ENCODE results near the gene TMEM132D.

The TMEM132D gene

GRCh38 chr12:129928643-129929042 is 24.8 kb upstream of the TMEM132D start:
- no peak for TF ChIP-seq CTCF (IDR thresholded peaks at IDR 0.05; ENCODE audit: insufficient read depth, low read length, poor library complexity, severe bottlenecking)
- Histone ChIP-seq H3K4me3 (replicated peaks; ENCODE audit: low read depth, low read length) (no peak overlapping the region), H3K36me3 (ENCODE audit: control insufficient read depth, insufficient read depth, low read length) (no peaks in the 10 kb centered on the region), H3K27me3 (replicated peaks; ENCODE audit: control insufficient read depth, insufficient read depth, low read length) (no peaks in the 10 kb centered on the region)
- DNase-seq (ENCODE audit: extremely low read depth, insufficient read length): no peak

GRCh38 chr12:129927316-129927900 is 23.6 kb upstream of the TMEM132D start:
- no peak overlapping the region for H3K4me3 ChIP-seq (replicated peaks; ENCODE audit: low read depth, low read length)
- no peaks in the 10 kb centered on the region for H3K36me3 ChIP-seq (ENCODE audit: control insufficient read depth, insufficient read depth, low read length)
- no peaks in the 10 kb centered on the region for H3K27me3 ChIP-seq (replicated peaks; ENCODE audit: control insufficient read depth, insufficient read depth, low read length)
- no peak for TF ChIP-seq CTCF (IDR thresholded peaks at IDR 0.05; ENCODE audit: insufficient read depth, low read length, poor library complexity, severe bottlenecking)
- no peak for DNase-seq (ENCODE audit: extremely low read depth, insufficient read length)

- Histone ChIP-seq H3K4me3 (replicated peaks; ENCODE audit: low read depth, low read length) (no peak overlapping the region), H3K27me3 (replicated peaks; ENCODE audit: control insufficient read depth, insufficient read depth, low read length) (no peaks in the 10 kb centered on the region), H3K36me3 (ENCODE audit: control insufficient read depth, insufficient read depth, low read length) (no peaks in the 10 kb centered on the region)
- TF ChIP-seq CTCF (IDR thresholded peaks at IDR 0.05; ENCODE audit: insufficient read depth, low read length, poor library complexity, severe bottlenecking): peak; percentile 82
- DNase-seq (ENCODE audit: extremely low read depth, insufficient read length): no peak
Measured at GRCh38 chr12:129911428-129912049, 7.7 kb upstream of the TMEM132D start.

GRCh38 chr12:129909051-129910020 is 5.5 kb upstream of the TMEM132D start:
- no peaks in the 10 kb centered on the region for H3K27me3 ChIP-seq (replicated peaks; ENCODE audit: control insufficient read depth, insufficient read depth, low read length)
- no peak for TF ChIP-seq CTCF (IDR thresholded peaks at IDR 0.05; ENCODE audit: insufficient read depth, low read length, poor library complexity, severe bottlenecking)
- DNase-seq (ENCODE audit: extremely low read depth, insufficient read length): no peak
- H3K4me3 ChIP-seq (replicated peaks; ENCODE audit: low read depth, low read length): no peak overlapping the region
- H3K36me3 ChIP-seq (ENCODE audit: control insufficient read depth, insufficient read depth, low read length): no peaks in the 10 kb centered on the region

- no peaks in the 10 kb centered on the region for H3K36me3 ChIP-seq (ENCODE audit: control insufficient read depth, insufficient read depth, low read length)
- no peak overlapping the region for H3K4me3 ChIP-seq (replicated peaks; ENCODE audit: low read depth, low read length)
- no peak for TF ChIP-seq CTCF (IDR thresholded peaks at IDR 0.05; ENCODE audit: insufficient read depth, low read length, poor library complexity, severe bottlenecking)
- no peaks in the 10 kb centered on the region for H3K27me3 ChIP-seq (replicated peaks; ENCODE audit: control insufficient read depth, insufficient read depth, low read length)
- DNase-seq (ENCODE audit: extremely low read depth, insufficient read length): no peak
Measured at GRCh38 chr12:129903092-129903945, 506 bp downstream of the TMEM132D start.

Data from GM06990 (cell line).